ENCODE data around the gene XG. TPM values are rescaled to one million over a fixed set of nuclear protein-coding genes. Genes with fewer than 3 reads are reported as not detected.

XG gene
- polyA plus RNA-seq, 3 donors = not detected

- no peak overlapping the region for H3K4me3 ChIP-seq (replicated peaks in 1 of 3; ENCODE audit: low read depth in 2 of 3, low read length in 3 of 3)
- intact Hi-C loops (cut with micrococcal nuclease) = no loop called here
- Mint-ChIP-seq H3K27ac (peak overlapping the region in 1 of 7 donors; percentile 70), H3K4me3 (peak overlapping the region in 1 of 2 donors; percentile 57), H3K9me3 (peaks cover 13 to 36% (median 20%) of the 10 kb centered on the region in 7 donors), H3K27me3 (ENCODE audit: low read depth in 3 of 3) (peaks cover 0 to 12% (median 0%) of the 10 kb centered on the region in 3 donors), H3K4me1 (no peaks in the 10 kb centered on the region), H3K36me3 (no peaks in the 10 kb centered on the region)
- H3K4me2 ChIP-seq (replicated peaks; ENCODE audit: extremely low read depth, low read length, poor library complexity, severe bottlenecking) = no peak overlapping the region
- no peak for TF ChIP-seq CTCF (IDR thresholded peaks at IDR 0.05)
- no peaks in the 10 kb centered on the region for H3K4me1 ChIP-seq (ENCODE audit: control insufficient read depth in 1 of 2, insufficient read depth in 2 of 2, low read length in 2 of 2)
- H4K20me1 ChIP-seq (ENCODE audit: insufficient read depth, low read length) = no peaks in the 10 kb centered on the region
- H3K36me3 ChIP-seq (replicated peaks in 1 of 2; ENCODE audit: control insufficient read depth in 1 of 2, insufficient read depth in 2 of 2, low read length in 2 of 2) = no peaks in the 10 kb centered on the region
- H3K27me3 ChIP-seq (ENCODE audit: control insufficient read depth in 2 of 2, insufficient read depth in 2 of 2, low read length in 2 of 2) = no peaks in the 10 kb centered on the region
- WGBS (ENCODE audit: insufficient coverage) = no CpG with 5 or more reads among the region's 2 CpGs
- no peaks in the 10 kb centered on the region for H3K79me2 ChIP-seq (ENCODE audit: insufficient read depth, low read length)
- peaks cover 0 to 7% of the 10 kb centered on the region in 2 donors for H3K9me3 ChIP-seq (replicated peaks in 1 of 2; ENCODE audit: control insufficient read depth in 1 of 2, insufficient read depth in 1 of 2, low read length in 2 of 2)
- no peak overlapping the region for H3K9ac ChIP-seq (ENCODE audit: insufficient read depth, low read length, poor library complexity, severe bottlenecking)
- no peak overlapping the region for H2AFZ ChIP-seq (ENCODE audit: insufficient read depth, low read depth, low read length, poor library complexity, severe bottlenecking)
- DNase-seq = no peak
- no peak overlapping the region for H3K27ac ChIP-seq (ENCODE audit: low read depth in 1 of 2, low read length in 2 of 2)
Observed at GRCh38 chrX:2837961-2838360, 86.1 kb downstream of the XG start.

- Histone ChIP-seq H3K9me3 (replicated peaks in 1 of 2; ENCODE audit: control insufficient read depth in 1 of 2, insufficient read depth in 1 of 2, low read length in 2 of 2) (peaks cover 0 to 7% of the 10 kb centered on the region in 2 donors), H3K79me2 (ENCODE audit: insufficient read depth, low read length) (no peaks in the 10 kb centered on the region), H3K4me2 (replicated peaks; ENCODE audit: extremely low read depth, low read length, poor library complexity, severe bottlenecking) (no peak overlapping the region), H3K36me3 (replicated peaks in 1 of 2; ENCODE audit: control insufficient read depth in 1 of 2, insufficient read depth in 2 of 2, low read length in 2 of 2) (no peaks in the 10 kb centered on the region), H3K27ac (ENCODE audit: low read depth in 1 of 2, low read length in 2 of 2) (no peak overlapping the region), H2AFZ (ENCODE audit: insufficient read depth, low read depth, low read length, poor library complexity, severe bottlenecking) (no peak overlapping the region), H3K4me1 (ENCODE audit: control insufficient read depth in 1 of 2, insufficient read depth in 2 of 2, low read length in 2 of 2) (no peaks in the 10 kb centered on the region), H3K4me3 (replicated peaks in 1 of 3; ENCODE audit: low read depth in 2 of 3, low read length in 3 of 3) (no peak overlapping the region), H4K20me1 (ENCODE audit: insufficient read depth, low read length) (no peaks in the 10 kb centered on the region), H3K9ac (ENCODE audit: insufficient read depth, low read length, poor library complexity, severe bottlenecking) (no peak overlapping the region), H3K27me3 (ENCODE audit: control insufficient read depth in 2 of 2, insufficient read depth in 2 of 2, low read length in 2 of 2) (no peaks in the 10 kb centered on the region)
- DNase-seq = no peak
- H3K27ac Mint-ChIP-seq = no peak overlapping the region
- H3K4me1 Mint-ChIP-seq = no peaks in the 10 kb centered on the region
- H3K9me3 Mint-ChIP-seq = peaks cover 11 to 32% (median 17%) of the 10 kb centered on the region in 7 donors
- intact Hi-C loops (cut with micrococcal nuclease) = no loop called here
- WGBS (ENCODE audit: insufficient coverage) = 80% methylated on average over 1 of the region's 1 CpG
- H3K36me3 Mint-ChIP-seq = no peaks in the 10 kb centered on the region
- H3K27me3 Mint-ChIP-seq (ENCODE audit: low read depth in 3 of 3) = peaks cover 0 to 9% (median 0%) of the 10 kb centered on the region in 3 donors
- TF ChIP-seq CTCF (IDR thresholded peaks at IDR 0.05) = no peak
- H3K4me3 Mint-ChIP-seq = no peak overlapping the region
Observed at GRCh38 chrX:2840961-2841360, 89.1 kb downstream of the XG start.

All from CD14-positive monocyte (primary cell).